Measurements from ENCODE around the gene ADNP.
A peak's percentile ranks its signal among the peaks of the same experiment; 100 is the strongest.

The ADNP gene

DNA sequence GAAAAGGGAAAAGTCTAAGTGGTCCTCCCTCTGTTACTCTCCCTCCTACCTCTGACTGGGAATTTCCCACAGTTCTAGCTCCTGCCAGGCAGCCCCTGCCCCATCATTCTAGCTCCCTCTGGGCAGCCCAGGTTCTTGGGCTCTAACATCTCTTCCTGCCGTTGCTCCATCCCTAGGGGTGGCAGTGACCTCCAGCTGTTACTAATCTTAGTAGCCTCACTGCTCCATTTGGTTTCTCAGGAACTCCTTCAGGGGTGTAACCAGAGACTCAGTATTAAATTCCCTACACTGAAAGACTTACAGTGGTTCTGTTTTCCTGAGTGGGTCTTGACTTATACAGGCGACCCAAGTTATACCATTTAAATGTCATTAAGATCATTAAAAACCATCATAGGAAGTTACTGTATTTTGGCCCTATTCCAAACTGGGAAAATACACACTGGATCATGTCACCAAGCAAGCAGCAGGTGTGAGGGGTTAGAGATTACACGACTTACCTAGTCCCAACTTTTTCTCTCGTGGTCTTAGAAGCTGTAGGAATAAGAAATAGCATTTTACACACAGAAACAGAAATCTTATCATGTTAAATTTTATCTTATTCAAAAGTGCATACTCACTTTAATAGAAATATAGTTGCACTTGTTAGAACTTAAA lies 17.0 kb upstream of the ADNP start:
- no peak overlapping the region for H3K4me3 ChIP-seq
- H3K9me3 ChIP-seq (ENCODE audit: low read depth, low read length) = no peaks in the 10 kb centered on the region
- no peak overlapping the region for H3K9ac ChIP-seq (ENCODE audit: insufficient read length)
- peaks cover 90% of the 10 kb centered on the region for H3K36me3 ChIP-seq (ENCODE audit: insufficient read depth, low read length)
- no peak for DNase-seq (ENCODE audit: low read depth, low spot score)
- no peak overlapping the region for H3K27ac ChIP-seq
- TF ChIP-seq EZH2 (IDR thresholded peaks at IDR 0.05) = no peak
- TF ChIP-seq POLR2AphosphoS5 (IDR thresholded peaks at IDR 0.05; ENCODE audit: borderline replicate concordance, low read depth, low read length) = no peak
- TF ChIP-seq FOXP2 (optimal IDR thresholded peaks at IDR 0.05; ENCODE audit: control extremely low read depth, extremely low read length, insufficient read depth) = no peak

DNA sequence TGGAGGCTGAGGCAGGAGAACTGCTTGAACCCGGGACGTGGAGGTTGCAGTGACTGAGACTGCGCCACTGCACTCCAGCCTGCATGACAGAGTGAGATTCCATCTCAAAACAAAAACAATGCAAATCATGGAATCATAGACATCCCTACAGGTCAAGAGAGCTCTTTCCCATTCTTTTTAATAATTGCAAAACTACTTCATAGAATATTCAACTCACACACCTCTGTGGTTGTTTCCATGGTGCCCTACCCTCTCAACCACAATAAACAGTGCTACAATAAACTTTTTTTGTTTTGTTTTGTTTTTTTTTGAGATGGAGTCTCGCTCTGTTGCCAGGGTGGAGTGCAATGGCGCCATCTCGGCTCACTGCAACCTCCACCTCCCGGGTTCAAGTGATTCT lies 11.8 kb upstream of the ADNP start:
- Histone ChIP-seq H3K36me3 (ENCODE audit: insufficient read depth, low read length) (peaks cover 83% of the 10 kb centered on the region), H3K9ac (ENCODE audit: insufficient read length) (no peak overlapping the region), H3K27ac (no peak overlapping the region), H3K9me3 (ENCODE audit: low read depth, low read length) (no peaks in the 10 kb centered on the region), H3K4me3 (no peak overlapping the region)
- TF ChIP-seq POLR2AphosphoS5 (IDR thresholded peaks at IDR 0.05; ENCODE audit: borderline replicate concordance, low read depth, low read length) (no peak), EZH2 (IDR thresholded peaks at IDR 0.05) (no peak), FOXP2 (optimal IDR thresholded peaks at IDR 0.05; ENCODE audit: control extremely low read depth, extremely low read length, insufficient read depth) (no peak)
- DNase-seq (ENCODE audit: low read depth, low spot score) = no peak

DNA sequence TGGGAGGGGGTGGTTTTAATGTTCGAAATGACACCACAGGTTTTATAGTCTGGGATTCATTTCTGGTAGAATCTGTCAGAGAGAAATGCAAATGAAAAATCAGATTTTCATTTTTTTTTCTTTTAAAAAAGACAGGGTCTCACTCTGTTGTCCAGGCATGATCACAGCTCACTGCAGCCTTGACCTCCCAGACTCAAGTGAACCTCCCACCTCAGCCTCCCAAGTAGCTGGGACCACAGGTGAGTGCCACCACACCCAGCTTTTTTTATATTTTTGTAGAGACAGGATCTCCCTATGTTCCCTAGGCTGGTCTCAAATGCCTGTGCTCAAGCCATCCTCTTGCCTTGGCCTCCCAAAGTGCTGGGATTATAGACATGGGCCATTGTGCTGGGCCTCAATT lies 2.4 kb upstream of the ADNP start:
- TF ChIP-seq FOXP2 (optimal IDR thresholded peaks at IDR 0.05; ENCODE audit: control extremely low read depth, extremely low read length, insufficient read depth) (no peak), POLR2AphosphoS5 (IDR thresholded peaks at IDR 0.05; ENCODE audit: borderline replicate concordance, low read depth, low read length) (no peak), EZH2 (IDR thresholded peaks at IDR 0.05) (no peak)
- H3K27ac ChIP-seq = peak overlapping the region; percentile 98
- H3K36me3 ChIP-seq (ENCODE audit: insufficient read depth, low read length) = peaks cover 54% of the 10 kb centered on the region
- no peaks in the 10 kb centered on the region for H3K9me3 ChIP-seq (ENCODE audit: low read depth, low read length)
- H3K4me3 ChIP-seq = peak overlapping the region; percentile 24
- no peak for DNase-seq (ENCODE audit: low read depth, low spot score)
- H3K9ac ChIP-seq (ENCODE audit: insufficient read length) = peak overlapping the region; percentile 64

DNA sequence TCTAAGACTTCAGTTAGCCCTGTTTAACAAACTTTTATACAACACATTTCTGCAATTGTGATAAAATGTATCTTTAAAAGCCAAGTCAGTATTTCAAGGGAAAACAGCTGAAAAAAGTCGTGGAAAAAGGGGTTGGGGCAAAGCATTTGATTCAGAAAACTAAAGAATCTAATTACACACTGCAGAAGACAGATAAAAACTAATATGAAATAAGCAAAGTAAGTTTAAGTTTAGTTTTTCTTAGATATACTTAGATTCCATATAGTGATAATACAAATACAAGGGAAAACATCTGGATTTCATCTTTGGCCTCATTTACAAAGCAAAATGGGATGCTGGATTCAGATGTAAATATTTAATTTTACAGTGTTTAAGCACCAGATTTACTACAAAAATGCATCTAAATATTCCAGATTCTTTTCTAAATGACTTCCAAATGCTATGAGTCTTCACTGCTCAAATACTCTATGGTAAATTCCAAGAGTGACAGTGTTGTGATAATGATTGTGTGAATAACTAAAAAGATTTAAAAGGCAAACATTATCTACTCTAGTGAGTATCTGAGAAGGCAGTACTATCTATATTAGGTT lies 1.5 kb upstream of the ADNP start:
- Histone ChIP-seq H3K9me3 (ENCODE audit: low read depth, low read length) (no peaks in the 10 kb centered on the region), H3K9ac (ENCODE audit: insufficient read length) (peak overlapping the region; percentile 64), H3K27ac (peak overlapping the region; percentile 98), H3K4me3 (peak overlapping the region; percentile 49), H3K36me3 (ENCODE audit: insufficient read depth, low read length) (peaks cover 58% of the 10 kb centered on the region)
- TF ChIP-seq EZH2 (IDR thresholded peaks at IDR 0.05) (no peak), POLR2AphosphoS5 (IDR thresholded peaks at IDR 0.05; ENCODE audit: borderline replicate concordance, low read depth, low read length) (no peak), FOXP2 (optimal IDR thresholded peaks at IDR 0.05; ENCODE audit: control extremely low read depth, extremely low read length, insufficient read depth) (no peak)
- no peak for DNase-seq (ENCODE audit: low read depth, low spot score)

DNA sequence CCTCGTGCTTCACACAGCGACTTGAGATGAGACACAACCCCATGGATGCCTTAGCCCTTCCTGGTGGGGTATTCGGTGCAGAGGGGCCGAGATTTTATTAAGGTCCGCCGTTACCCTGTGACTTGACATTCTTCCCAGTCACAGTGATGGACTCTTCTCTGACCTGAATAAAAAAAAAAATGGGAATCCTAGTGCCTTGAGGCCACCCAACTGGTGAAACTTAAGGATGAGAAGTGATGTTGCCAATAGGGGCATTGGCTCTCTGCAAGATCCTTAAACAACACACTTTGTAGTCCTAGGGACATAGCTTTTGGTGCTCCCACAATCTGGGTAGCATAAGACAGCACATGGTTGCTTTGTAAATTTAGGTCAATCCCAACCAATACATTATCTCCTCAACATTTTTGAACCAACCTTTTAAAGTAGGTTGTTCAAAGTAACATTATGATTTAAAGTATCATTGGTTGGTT lies 814 bp upstream of the ADNP start:
- no peaks in the 10 kb centered on the region for H3K9me3 ChIP-seq (ENCODE audit: low read depth, low read length)
- peaks cover 61% of the 10 kb centered on the region for H3K36me3 ChIP-seq (ENCODE audit: insufficient read depth, low read length)
- peak overlapping the region; percentile 98 for H3K27ac ChIP-seq
- no peak for DNase-seq (ENCODE audit: low read depth, low spot score)
- TF ChIP-seq EZH2 (IDR thresholded peaks at IDR 0.05) (no peak), POLR2AphosphoS5 (IDR thresholded peaks at IDR 0.05; ENCODE audit: borderline replicate concordance, low read depth, low read length) (no peak), FOXP2 (optimal IDR thresholded peaks at IDR 0.05; ENCODE audit: control extremely low read depth, extremely low read length, insufficient read depth) (no peak)
- H3K4me3 ChIP-seq = peak overlapping the region; percentile 49
- H3K9ac ChIP-seq (ENCODE audit: insufficient read length) = peak overlapping the region; percentile 38

DNA sequence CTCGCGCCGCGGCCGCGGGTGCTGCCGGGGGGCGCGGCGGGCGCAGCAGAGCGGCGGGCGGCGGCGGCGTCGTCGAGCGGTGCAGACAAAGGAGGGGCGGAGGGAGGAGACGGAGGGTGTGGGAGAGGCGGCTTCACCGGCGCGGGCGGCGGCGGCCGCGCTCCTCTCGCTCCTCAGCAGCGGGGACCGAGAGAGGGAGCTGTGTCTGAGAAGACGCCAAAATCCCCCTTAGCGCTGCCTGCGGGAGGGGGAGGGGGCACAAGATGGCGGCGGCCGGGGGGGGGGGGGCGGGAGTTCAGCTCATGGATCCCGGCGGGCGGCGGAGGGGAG lies 296 bp downstream of the ADNP start:
- peaks cover 60% of the 10 kb centered on the region for H3K36me3 ChIP-seq (ENCODE audit: insufficient read depth, low read length)

DNA sequence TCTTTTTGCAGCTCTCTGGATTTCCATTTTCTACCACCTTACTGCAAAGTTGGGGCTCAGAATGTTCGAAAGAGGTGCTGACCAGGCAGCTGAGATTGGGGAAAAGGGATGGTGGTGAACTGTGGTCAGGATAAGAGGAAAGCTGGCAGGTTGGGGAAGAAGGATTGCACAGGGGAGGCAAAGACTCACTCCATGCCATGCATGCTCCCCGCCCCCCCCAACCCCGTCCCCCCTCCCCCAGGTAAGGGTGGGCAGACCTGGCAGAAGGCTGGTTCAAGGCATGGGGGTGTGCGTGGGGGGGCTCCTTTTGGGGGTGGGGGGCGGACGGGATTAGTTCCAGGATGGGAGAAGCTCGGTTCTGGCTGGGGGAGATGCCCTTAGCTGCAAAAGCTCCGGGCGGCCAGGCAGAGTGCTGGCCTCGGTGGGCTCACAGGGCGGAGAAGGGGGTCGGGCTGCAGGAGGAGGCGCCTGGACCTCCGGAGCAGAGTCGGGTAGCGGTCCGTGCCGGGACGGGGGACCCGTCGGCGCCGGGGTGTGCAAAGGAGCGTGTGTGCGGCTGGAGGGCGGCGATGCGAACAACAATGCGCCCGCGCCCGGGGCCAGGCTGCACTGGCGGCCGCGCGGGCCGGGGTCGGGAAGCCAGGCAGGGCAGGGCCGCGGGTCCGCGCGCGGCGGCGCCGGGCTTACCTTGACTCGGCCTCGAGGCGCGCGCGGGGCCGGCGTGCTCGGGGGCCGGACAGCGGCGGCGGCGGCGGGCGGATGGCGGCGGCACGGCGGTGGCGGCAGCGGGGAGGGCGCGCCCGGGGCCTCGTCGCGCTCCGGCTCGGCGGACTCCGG lies 880 bp downstream of the ADNP start:
- Histone ChIP-seq H3K4me3 (peak overlapping the region; percentile 91), H3K36me3 (ENCODE audit: insufficient read depth, low read length) (peaks cover 61% of the 10 kb centered on the region), H3K27ac (peak overlapping the region; percentile 82), H3K9me3 (ENCODE audit: low read depth, low read length) (no peaks in the 10 kb centered on the region), H3K9ac (ENCODE audit: insufficient read length) (peak overlapping the region; percentile 91)
- DNase-seq (ENCODE audit: low read depth, low spot score) = no peak
- TF ChIP-seq FOXP2 (optimal IDR thresholded peaks at IDR 0.05; ENCODE audit: control extremely low read depth, extremely low read length, insufficient read depth) = no peak
- TF ChIP-seq POLR2AphosphoS5 (IDR thresholded peaks at IDR 0.05; ENCODE audit: borderline replicate concordance, low read depth, low read length) = no peak
- no peak for TF ChIP-seq EZH2 (IDR thresholded peaks at IDR 0.05)

More for the DNA sequence above, 296 bp downstream of the ADNP start:
- H3K27ac ChIP-seq = peak overlapping the region; percentile 98
- no peak for TF ChIP-seq POLR2AphosphoS5 (IDR thresholded peaks at IDR 0.05; ENCODE audit: borderline replicate concordance, low read depth, low read length)
- no peak for DNase-seq (ENCODE audit: low read depth, low spot score)
- H3K4me3 ChIP-seq = peak overlapping the region; percentile 68
- H3K9me3 ChIP-seq (ENCODE audit: low read depth, low read length) = no peaks in the 10 kb centered on the region
- H3K9ac ChIP-seq (ENCODE audit: insufficient read length) = peak overlapping the region; percentile 73
